Body of pancreas (tissue), 4 donors: ENCODE data around the gene GRM8.

Experiments
- CTCF ChIP-seq, 7 experiments: fragments of 450-650 bp in 4 of 7; fragments of 200-600 bp in 3 of 7; sonication (generic) in 3 of 7; IDR thresholded peaks; one replicate each; pipeline ENCODE4 v1.5.1; 2016 to 2019; ENCODE audit warnings: antibody characterized with exemption in 7 of 7
- POLR2A ChIP-seq, 3 donors: fragments of 450-650 bp; IDR thresholded peaks; one replicate each; pipeline ENCODE4 v1.6.1; 2016; ENCODE audit warnings: antibody characterized with exemption in 3 of 3, mild to moderate bottlenecking in 2 of 3

GRCh38 chr7:126958367-126958766 is 294.4 kb downstream of the GRM8 start:
- TF ChIP-seq CTCF (IDR thresholded peaks at IDR 0.05) (no peak), POLR2A (IDR thresholded peaks at IDR 0.05) (no peak)
